Measurements from ENCODE around the gene ARHGAP31. TPM values are rescaled to one million over a fixed set of nuclear protein-coding genes. Genes with fewer than 3 reads are reported as not detected.

Gene ARHGAP31
- total and polyA plus RNA-seq, 2 donors from 2014 or later = 3.2 to 28.7 TPM

GRCh38 chr3:119437691-119438258 is 143.6 kb downstream of the ARHGAP31 start:
- intact Hi-C loops (cut with DNase I) = no loop called here
- no peak for TF ChIP-seq CTCF (IDR thresholded peaks at IDR 0.05; ENCODE audit: borderline replicate concordance, extremely low read depth, insufficient read depth)
- H3K4me3 ChIP-seq (ENCODE audit: low read length in 3 of 3) = no peak overlapping the region
- H3K36me3 ChIP-seq (ENCODE audit: control insufficient read depth in 2 of 3, insufficient read depth in 3 of 3, low read length in 3 of 3) = peaks cover 26 to 49% (median 29%) of the 10 kb centered on the region in 3 donors
- H3K9me3 ChIP-seq (ENCODE audit: control insufficient read depth in 2 of 3, insufficient read depth in 1 of 3, low read length in 3 of 3) = no peaks in the 10 kb centered on the region
- no peaks in the 10 kb centered on the region for H3K4me1 ChIP-seq (ENCODE audit: control insufficient read depth in 2 of 3, insufficient read depth in 2 of 3, low read depth in 1 of 3, low read length in 3 of 3)
- DNase-seq = no peak
- no peaks in the 10 kb centered on the region for H3K27me3 ChIP-seq (ENCODE audit: control insufficient read depth, insufficient read depth, low read length)
- FAIRE-seq = no peak
- no peak overlapping the region for H3K9ac ChIP-seq (ENCODE audit: low read length in 3 of 3)
- no peak overlapping the region for H3K27ac ChIP-seq (ENCODE audit: low read depth in 2 of 2, low read length in 2 of 2)

- no peak overlapping the region for H3K9ac ChIP-seq (ENCODE audit: low read length in 3 of 3)
- H3K27me3 ChIP-seq (ENCODE audit: control insufficient read depth, insufficient read depth, low read length) = no peaks in the 10 kb centered on the region
- H3K4me3 ChIP-seq (ENCODE audit: low read length in 3 of 3) = no peak overlapping the region
- no peaks in the 10 kb centered on the region for H3K9me3 ChIP-seq (ENCODE audit: control insufficient read depth in 2 of 3, insufficient read depth in 1 of 3, low read length in 3 of 3)
- no peaks in the 10 kb centered on the region for H3K4me1 ChIP-seq (ENCODE audit: control insufficient read depth in 2 of 3, insufficient read depth in 2 of 3, low read depth in 1 of 3, low read length in 3 of 3)
- no peak for DNase-seq
- no peak for TF ChIP-seq CTCF (IDR thresholded peaks at IDR 0.05; ENCODE audit: borderline replicate concordance, extremely low read depth, insufficient read depth)
- intact Hi-C loops (cut with DNase I) = no loop called here
- no peak overlapping the region for H3K27ac ChIP-seq (ENCODE audit: low read depth in 2 of 2, low read length in 2 of 2)
- FAIRE-seq = no peak
- peaks cover 10 to 31% (median 11%) of the 10 kb centered on the region in 3 donors for H3K36me3 ChIP-seq (ENCODE audit: control insufficient read depth in 2 of 3, insufficient read depth in 3 of 3, low read length in 3 of 3)
Measured at GRCh38 chr3:119443179-119443578, 149.0 kb downstream of the ARHGAP31 start.

GRCh38 chr3:119444590-119444989 is 150.4 kb downstream of the ARHGAP31 start:
- FAIRE-seq = no peak
- intact Hi-C loops (cut with DNase I) = no loop called here
- TF ChIP-seq CTCF (IDR thresholded peaks at IDR 0.05; ENCODE audit: borderline replicate concordance, extremely low read depth, insufficient read depth) = no peak

GRCh38 chr3:119453822-119454221 is 159.6 kb downstream of the ARHGAP31 start:
- DNase-seq (no peak), FAIRE-seq (no peak)
- Histone ChIP-seq H3K27ac (ENCODE audit: low read depth in 2 of 2, low read length in 2 of 2) (no peak overlapping the region), H3K9me3 (ENCODE audit: control insufficient read depth in 2 of 3, insufficient read depth in 1 of 3, low read length in 3 of 3) (no peaks in the 10 kb centered on the region), H3K9ac (ENCODE audit: low read length in 3 of 3) (no peak overlapping the region), H3K36me3 (ENCODE audit: control insufficient read depth in 2 of 3, insufficient read depth in 3 of 3, low read length in 3 of 3) (peaks cover 13 to 41% (median 28%) of the 10 kb centered on the region in 3 donors), H3K4me1 (ENCODE audit: control insufficient read depth in 2 of 3, insufficient read depth in 2 of 3, low read depth in 1 of 3, low read length in 3 of 3) (no peaks in the 10 kb centered on the region), H3K27me3 (ENCODE audit: control insufficient read depth, insufficient read depth, low read length) (no peaks in the 10 kb centered on the region), H3K4me3 (ENCODE audit: low read length in 3 of 3) (no peak overlapping the region)
- intact Hi-C loops (cut with DNase I) = no loop called here
- TF ChIP-seq CTCF (IDR thresholded peaks at IDR 0.05; ENCODE audit: borderline replicate concordance, extremely low read depth, insufficient read depth) = no peak

More at GRCh38 chr3:119444590-119444989, 150.4 kb downstream of the ARHGAP31 start:
- H3K27ac ChIP-seq (ENCODE audit: low read depth in 2 of 2, low read length in 2 of 2) = no peak overlapping the region
- no peaks in the 10 kb centered on the region for H3K9me3 ChIP-seq (ENCODE audit: control insufficient read depth in 2 of 3, insufficient read depth in 1 of 3, low read length in 3 of 3)
- H3K9ac ChIP-seq (ENCODE audit: low read length in 3 of 3) = no peak overlapping the region
- H3K4me3 ChIP-seq (ENCODE audit: low read length in 3 of 3) = no peak overlapping the region
- no peaks in the 10 kb centered on the region for H3K4me1 ChIP-seq (ENCODE audit: control insufficient read depth in 2 of 3, insufficient read depth in 2 of 3, low read depth in 1 of 3, low read length in 3 of 3)
- no peaks in the 10 kb centered on the region for H3K27me3 ChIP-seq (ENCODE audit: control insufficient read depth, insufficient read depth, low read length)
- DNase-seq = no peak
- peaks cover 14 to 35% (median 14%) of the 10 kb centered on the region in 3 donors for H3K36me3 ChIP-seq (ENCODE audit: control insufficient read depth in 2 of 3, insufficient read depth in 3 of 3, low read length in 3 of 3)

All from kidney (tissue), 14 donors.